Thymus (tissue), 11 donors: ENCODE measurements around the gene PARD3. TPM values are rescaled to one million over a fixed set of nuclear protein-coding genes. Genes with fewer than 3 reads are reported as not detected.

Experiments
- DNase-seq, 9 donors: peaks; one replicate each; pipeline ENCODE4 v3.0.0-alpha.2; 2013; ENCODE audit warnings: low spot score in 9 of 9, low read depth in 6 of 9, missing footprints in 1 of 9
- H3K27ac ChIP-seq, 2 donors: one replicate each; pipeline ENCODE4 v1.5.1; 2013; ENCODE audit warnings: control low read depth in 1 of 2, low read depth in 1 of 2, low read length in 1 of 2, mild to moderate bottlenecking in 1 of 2, moderate library complexity in 1 of 2
- H3K27me3 ChIP-seq, 2 donors: one replicate each; pipeline ENCODE4 v1.5.1; 2013; ENCODE audit warnings: low read length in 1 of 2; ENCODE audit not compliant: control insufficient read depth in 2 of 2, insufficient read depth in 1 of 2
- H3K36me3 ChIP-seq, 2 donors: one replicate each; pipeline ENCODE4 v1.5.1; 2013; ENCODE audit warnings: low read length in 1 of 2, mild to moderate bottlenecking in 1 of 2, moderate library complexity in 1 of 2; ENCODE audit not compliant: control insufficient read depth in 2 of 2, insufficient read depth in 2 of 2
- H3K4me1 ChIP-seq, 2 donors: one replicate each; pipeline ENCODE4 v1.5.1; 2013; ENCODE audit warnings: low read length in 2 of 2; ENCODE audit not compliant: control insufficient read depth in 2 of 2, insufficient read depth in 2 of 2
- H3K4me3 ChIP-seq, 2 donors: one replicate each; pipeline ENCODE4 v1.5.1; 2013; ENCODE audit warnings: low read length in 2 of 2, control low read depth in 1 of 2, mild to moderate bottlenecking in 1 of 2
- H3K9me3 ChIP-seq, 2 donors: one replicate each; pipeline ENCODE4 v1.5.1; 2013; ENCODE audit warnings: low read length in 1 of 2, mild to moderate bottlenecking in 1 of 2; ENCODE audit not compliant: control insufficient read depth in 2 of 2, insufficient read depth in 1 of 2
- whole genome bisulfite sequencing: extraction: QIAGEN DNeasy Blood & Tissue Kit; methylation state at CpG from one replicate; pipeline ENCODE4 v1.1.7; 2013; 5-methylcytosine and 5-hydroxymethylcytosine counted together
- polyA plus RNA-seq: library from polyadenylated mRNA; stranded (reverse); fragments of 200-250 nt; gene quantifications from one replicate; pipeline ENCODE4 v1.2.3, GENCODE V29; 2013
- total RNA-seq: library from RNA; stranded (reverse); fragments of 120-200 nt; gene quantifications from one replicate; pipeline ENCODE4 v1.2.4, GENCODE V29; 2013
- donor health status: healthy.

PARD3 gene
- total and polyA plus RNA-seq, 2 donors, result 13.3 to 23.5 TPM

GRCh38 chr10:34475786-34476185 is 339.3 kb downstream of the PARD3 start:
- WGBS, result 98% methylated on average over 5 of the region's 5 CpGs
- H3K4me3 ChIP-seq, result no peak overlapping the region
- DNase-seq, result no peak
- no peaks in the 10 kb centered on the region for H3K27me3 ChIP-seq
- H3K9me3 ChIP-seq, result no peaks in the 10 kb centered on the region
- no peaks in the 10 kb centered on the region for H3K4me1 ChIP-seq
- no peaks in the 10 kb centered on the region for H3K36me3 ChIP-seq
- no peak overlapping the region for H3K27ac ChIP-seq

GRCh38 chr10:34475274-34475646 is 339.8 kb downstream of the PARD3 start:
- Histone ChIP-seq H3K36me3 (no peaks in the 10 kb centered on the region), H3K27ac (no peak overlapping the region), H3K4me3 (no peak overlapping the region), H3K27me3 (no peaks in the 10 kb centered on the region), H3K4me1 (no peaks in the 10 kb centered on the region), H3K9me3 (no peaks in the 10 kb centered on the region)
- DNase-seq, result no peak
- WGBS, result 93% methylated on average over 2 of the region's 2 CpGs

- no peaks in the 10 kb centered on the region for H3K9me3 ChIP-seq
- H3K27ac ChIP-seq, result no peak overlapping the region
- no peaks in the 10 kb centered on the region for H3K4me1 ChIP-seq
- H3K27me3 ChIP-seq, result no peaks in the 10 kb centered on the region
- H3K36me3 ChIP-seq, result no peaks in the 10 kb centered on the region
- no peak for DNase-seq
- H3K4me3 ChIP-seq, result no peak overlapping the region
- WGBS, result 97% methylated on average over 5 of the region's 5 CpGs
These were observed 340.4 kb downstream of the PARD3 start for GRCh38 chr10:34474555-34475273.

GRCh38 chr10:34474009-34474376 is 341.1 kb downstream of the PARD3 start:
- H3K9me3 ChIP-seq, result no peaks in the 10 kb centered on the region
- no peaks in the 10 kb centered on the region for H3K4me1 ChIP-seq
- H3K4me3 ChIP-seq, result no peak overlapping the region
- H3K36me3 ChIP-seq, result no peaks in the 10 kb centered on the region
- no peak overlapping the region for H3K27ac ChIP-seq
- DNase-seq, result no peak
- no peaks in the 10 kb centered on the region for H3K27me3 ChIP-seq
- WGBS, result 98% methylated on average over 2 of the region's 2 CpGs

GRCh38 chr10:34473174-34474008 is 341.7 kb downstream of the PARD3 start:
- DNase-seq, result no peak
- 98% methylated on average over 7 of the region's 7 CpGs for WGBS
- Histone ChIP-seq H3K9me3 (no peaks in the 10 kb centered on the region), H3K27ac (no peak overlapping the region), H3K27me3 (no peaks in the 10 kb centered on the region), H3K36me3 (no peaks in the 10 kb centered on the region), H3K4me3 (no peak overlapping the region), H3K4me1 (no peaks in the 10 kb centered on the region)

- 99% methylated on average over 5 of the region's 5 CpGs for WGBS
- Histone ChIP-seq H3K4me1 (no peaks in the 10 kb centered on the region), H3K9me3 (no peaks in the 10 kb centered on the region), H3K4me3 (no peak overlapping the region), H3K27me3 (no peaks in the 10 kb centered on the region), H3K27ac (no peak overlapping the region), H3K36me3 (peaks cover 0 to 4% of the 10 kb centered on the region in 2 donors)
- DNase-seq, result no peak
These were observed 344.8 kb downstream of the PARD3 start for GRCh38 chr10:34470307-34470706.

- Histone ChIP-seq H3K9me3 (no peaks in the 10 kb centered on the region), H3K27me3 (no peaks in the 10 kb centered on the region), H3K4me1 (no peaks in the 10 kb centered on the region), H3K27ac (no peak overlapping the region), H3K36me3 (peaks cover 0 to 4% of the 10 kb centered on the region in 2 donors), H3K4me3 (no peak overlapping the region)
- 95% methylated on average over 2 of the region's 2 CpGs for WGBS
- DNase-seq, result no peak
These were observed 345.6 kb downstream of the PARD3 start for GRCh38 chr10:34469446-34469845.

- Histone ChIP-seq H3K4me1 (no peaks in the 10 kb centered on the region), H3K9me3 (no peaks in the 10 kb centered on the region), H3K36me3 (peaks cover 0 to 4% of the 10 kb centered on the region in 2 donors), H3K27me3 (no peaks in the 10 kb centered on the region), H3K4me3 (no peak overlapping the region), H3K27ac (no peak overlapping the region)
- 96% methylated on average over 2 of the region's 2 CpGs for WGBS
- DNase-seq, result no peak
These were observed 347.2 kb downstream of the PARD3 start for GRCh38 chr10:34467902-34468301.

- peaks cover 0 to 4% of the 10 kb centered on the region in 2 donors for H3K36me3 ChIP-seq
- H3K9me3 ChIP-seq, result no peaks in the 10 kb centered on the region
- H3K4me3 ChIP-seq, result no peak overlapping the region
- no peaks in the 10 kb centered on the region for H3K27me3 ChIP-seq
- DNase-seq, result no peak
- H3K4me1 ChIP-seq, result no peaks in the 10 kb centered on the region
- WGBS, result 95% methylated on average over 3 of the region's 3 CpGs
- no peak overlapping the region for H3K27ac ChIP-seq
These were observed 347.7 kb downstream of the PARD3 start for GRCh38 chr10:34467364-34467763.
